Lung microvascular endothelial cell (primary cell): ENCODE data around the gene NBL1. TPM values are rescaled to one million over a fixed set of nuclear protein-coding genes. Genes with fewer than 3 reads are reported as not detected.
A peak's percentile ranks its signal among the peaks of the same experiment; 100 is the strongest.

ENCODE experiments used
- DNase-seq, 2 donors: peaks; one replicate each; pipeline versions ENCODE4 v3.0.0 to v3.0.0-alpha.2; 2010; ENCODE audit warnings: low read depth in 2 of 2
- total RNA-seq: library from RNA; depleted of rRNA; stranded (reverse); fragments of >200 nt; gene quantifications from 2 replicates; pipeline ENCODE4 v1.2.1, GENCODE V29; 2014

The NBL1 gene
- total RNA-seq, 1 donor from 2014 or later, result 199 TPM

GRCh38 chr1:19665496-19666465, 21.7 kb downstream of the NBL1 start:
- DNase-seq, result no peak

- no peak for DNase-seq
These were observed 24.8 kb downstream of the NBL1 start for GRCh38 chr1:19668888-19669287.

- no peak for DNase-seq
These were observed 26.7 kb downstream of the NBL1 start for GRCh38 chr1:19670787-19671186.

- DNase-seq, result no peak
These were observed 28.1 kb downstream of the NBL1 start for GRCh38 chr1:19672237-19672636.

GRCh38 chr1:19675797-19676196, 31.7 kb downstream of the NBL1 start:
- DNase-seq, result no peak

GRCh38 chr1:19676438-19676922, 32.4 kb downstream of the NBL1 start:
- DNase-seq, result peak; percentile 56 to 57

- no peak for DNase-seq
These were observed 34.4 kb downstream of the NBL1 start for GRCh38 chr1:19678493-19678892.

- DNase-seq, result no peak
These were observed 34.9 kb downstream of the NBL1 start for GRCh38 chr1:19678931-19679453.

- DNase-seq, result no peak
These were observed 35.6 kb downstream of the NBL1 start for GRCh38 chr1:19679691-19680090.

GRCh38 chr1:19680644-19681043, 36.5 kb downstream of the NBL1 start:
- DNase-seq, result no peak

GRCh38 chr1:19682257-19682656, 38.1 kb downstream of the NBL1 start:
- DNase-seq, result peak in 1 of 2 donors; percentile 54

- DNase-seq, result no peak
These were observed 38.8 kb downstream of the NBL1 start for GRCh38 chr1:19682901-19683300.

- no peak for DNase-seq
These were observed 39.2 kb downstream of the NBL1 start for GRCh38 chr1:19683351-19683750.

GRCh38 chr1:19684677-19685076, 40.6 kb downstream of the NBL1 start:
- DNase-seq, result no peak

GRCh38 chr1:19685994-19686393, 41.9 kb downstream of the NBL1 start:
- no peak for DNase-seq

- no peak for DNase-seq
These were observed 43.3 kb downstream of the NBL1 start for GRCh38 chr1:19687414-19687813.

GRCh38 chr1:19688041-19688842, 44.1 kb downstream of the NBL1 start:
- no peak for DNase-seq

GRCh38 chr1:19689085-19689757, 45.1 kb downstream of the NBL1 start:
- no peak for DNase-seq

- DNase-seq, result no peak
These were observed 45.7 kb downstream of the NBL1 start for GRCh38 chr1:19689856-19690255.

- no peak for DNase-seq
These were observed 46.2 kb downstream of the NBL1 start for GRCh38 chr1:19690342-19690741.

- DNase-seq, result no peak
These were observed 50.2 kb downstream of the NBL1 start for GRCh38 chr1:19694298-19694697.
